ENCODE results near the gene COLQ. TPM values are rescaled to one million over a fixed set of nuclear protein-coding genes. Genes with fewer than 3 reads are reported as not detected.

The COLQ gene
- total RNA-seq: 5.0 TPM

GRCh38 chr3:15521573-15521965 is at the start of gene COLQ:
TSS of gene COLQ (minus strand) at chr3:15521706. CDS start at chr3:15521625, 81 bp downstream.

GRCh38 chr3:15427182-15427880 is 94.2 kb downstream of the COLQ start, which contains the start of the genes EAF1 and METTL6:
TSS of gene EAF1 (plus strand) at chr3:15427598. CDS start at chr3:15427780, 182 bp downstream.
TSS of gene METTL6 (minus strand) at chr3:15427544. CDS start at chr3:15426511, 1,033 bp downstream.

Other genes with a start within 250 kb of the COLQ start
- gene SH3BP5, start 189.1 kb downstream of the COLQ start, total RNA-seq: 69.2 TPM
- gene METTL6, start 94.2 kb downstream of the COLQ start, total RNA-seq: 33.8 TPM
- gene EAF1, start 94.1 kb downstream of the COLQ start, total RNA-seq: 19.4 TPM
- gene HACL1, start 79.9 kb upstream of the COLQ start, total RNA-seq: 35.3 TPM
- gene BTD, start 80.0 kb upstream of the COLQ start, total RNA-seq: 58.3 TPM

Measured in camera-type eye (tissue), 1 donor.